Measurements from ENCODE around the gene TWNK. TPM values are rescaled to one million over a fixed set of nuclear protein-coding genes. Genes with fewer than 3 reads are reported as not detected.

The TWNK gene
- total RNA-seq, 2 donors from 2014 or later = 1.8 to 2.3 TPM

DNA sequence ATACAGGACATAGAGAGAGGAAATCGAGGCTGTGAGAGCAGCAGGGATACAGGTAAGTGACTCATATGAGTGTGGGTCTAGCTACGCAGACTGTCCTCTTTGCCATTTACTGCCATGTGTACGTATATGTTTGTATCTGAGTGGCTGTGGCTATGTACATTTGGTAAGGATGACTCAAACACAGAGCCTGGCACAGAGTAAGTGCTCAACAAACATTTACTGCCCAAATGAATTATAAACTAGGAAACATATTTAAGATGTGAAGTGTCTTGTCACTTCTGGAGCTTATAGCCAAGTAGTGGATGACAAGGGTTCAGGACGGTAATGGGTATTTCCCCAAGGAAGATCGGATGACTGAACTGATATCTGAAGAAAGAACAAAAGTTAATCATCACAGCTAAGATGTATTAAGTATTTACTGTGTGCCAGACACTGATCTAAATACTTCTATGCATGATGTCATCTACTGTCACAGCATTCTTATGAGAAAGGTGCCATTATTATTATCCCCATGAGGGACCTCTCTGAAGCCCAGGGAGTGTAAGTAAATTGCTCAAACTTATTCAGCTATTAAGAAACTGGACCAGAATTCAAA, 6.1 kb upstream of the TWNK start:
- H3K4me3 ChIP-seq = no peak overlapping the region
- H3K36me3 ChIP-seq (replicated peaks in 1 of 2; ENCODE audit: insufficient read depth in 1 of 2, low read depth in 2 of 2) = peaks cover 0 to 7% of the 10 kb centered on the region in 2 donors
- no peaks in the 10 kb centered on the region for H3K27me3 ChIP-seq
- no peak for DNase-seq
- WGBS, 2 donors = 73 to 87% methylated on average over 5 of the region's 5 CpGs
- intact Hi-C loops (cut with DNase I) = no loop called here
- TF ChIP-seq, protein P1, sequence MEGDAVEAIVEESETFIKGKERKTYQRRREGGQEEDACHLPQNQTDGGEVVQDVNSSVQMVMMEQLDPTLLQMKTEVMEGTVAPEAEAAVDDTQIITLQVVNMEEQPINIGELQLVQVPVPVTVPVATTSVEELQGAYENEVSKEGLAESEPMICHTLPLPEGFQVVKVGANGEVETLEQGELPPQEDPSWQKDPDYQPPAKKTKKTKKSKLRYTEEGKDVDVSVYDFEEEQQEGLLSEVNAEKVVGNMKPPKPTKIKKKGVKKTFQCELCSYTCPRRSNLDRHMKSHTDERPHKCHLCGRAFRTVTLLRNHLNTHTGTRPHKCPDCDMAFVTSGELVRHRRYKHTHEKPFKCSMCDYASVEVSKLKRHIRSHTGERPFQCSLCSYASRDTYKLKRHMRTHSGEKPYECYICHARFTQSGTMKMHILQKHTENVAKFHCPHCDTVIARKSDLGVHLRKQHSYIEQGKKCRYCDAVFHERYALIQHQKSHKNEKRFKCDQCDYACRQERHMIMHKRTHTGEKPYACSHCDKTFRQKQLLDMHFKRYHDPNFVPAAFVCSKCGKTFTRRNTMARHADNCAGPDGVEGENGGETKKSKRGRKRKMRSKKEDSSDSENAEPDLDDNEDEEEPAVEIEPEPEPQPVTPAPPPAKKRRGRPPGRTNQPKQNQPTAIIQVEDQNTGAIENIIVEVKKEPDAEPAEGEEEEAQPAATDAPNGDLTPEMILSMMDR (IDR thresholded peaks at IDR 0.05) = no peak
- TF ChIP-seq POLR2A (IDR thresholded peaks at IDR 0.05) = no peak
- no peaks in the 10 kb centered on the region for H3K9me3 ChIP-seq
- H3K4me1 ChIP-seq = peaks cover 17% of the 10 kb centered on the region
- no peak overlapping the region for H3K27ac ChIP-seq
- ATAC-seq = no peak

DNA sequence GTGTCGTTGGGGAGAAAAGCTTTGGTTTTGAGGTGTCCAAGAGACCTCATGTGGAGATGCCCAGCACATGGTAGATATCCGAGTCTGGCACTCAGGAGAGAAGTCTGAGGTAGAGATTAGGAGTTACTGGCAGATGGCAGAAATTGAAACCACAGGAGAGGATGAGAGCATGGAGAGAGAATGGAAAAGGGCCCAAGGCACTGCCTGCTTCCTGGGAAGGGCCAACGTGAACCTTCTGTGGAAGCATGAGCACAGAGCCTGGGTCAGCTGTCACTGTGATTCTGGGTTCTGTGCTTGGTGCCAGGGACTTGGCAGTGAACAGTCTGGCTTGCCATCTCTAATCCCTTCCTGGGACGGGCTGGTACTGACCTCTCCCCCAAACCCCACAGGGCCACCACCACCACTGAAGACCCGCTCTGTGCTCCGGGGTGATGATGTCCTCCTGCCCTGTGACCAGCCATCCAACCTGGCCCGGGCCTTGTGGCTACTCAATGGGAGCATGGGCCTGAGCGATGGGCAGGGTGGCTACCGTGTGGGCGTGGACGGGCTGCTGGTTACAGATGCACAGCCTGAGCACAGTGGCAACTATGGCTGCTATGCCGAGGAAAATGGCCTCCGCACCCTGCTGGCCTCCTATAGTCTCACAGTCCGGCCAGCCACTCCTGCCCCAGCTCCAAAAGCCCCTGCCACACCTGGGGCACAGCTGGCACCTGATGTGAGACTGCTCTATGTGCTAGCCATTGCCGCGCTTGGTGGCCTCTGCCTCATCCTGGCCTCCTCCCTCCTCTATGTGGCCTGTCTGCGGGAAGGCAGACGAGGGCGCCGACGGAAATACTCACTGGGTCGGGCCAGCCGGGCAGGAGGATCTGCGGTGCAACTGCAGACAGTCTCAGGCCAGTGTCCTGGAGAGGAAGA, 4.2 kb upstream of the TWNK start:
- Histone ChIP-seq H3K4me1 (peaks cover 28% of the 10 kb centered on the region), H3K27ac (no peak overlapping the region), H3K27me3 (no peaks in the 10 kb centered on the region), H3K36me3 (replicated peaks in 1 of 2; ENCODE audit: insufficient read depth in 1 of 2, low read depth in 2 of 2) (peaks cover 0 to 7% of the 10 kb centered on the region in 2 donors), H3K4me3 (no peak overlapping the region), H3K9me3 (no peaks in the 10 kb centered on the region)
- TF ChIP-seq, protein P1 (IDR thresholded peaks at IDR 0.05) = no peak
- TF ChIP-seq POLR2A (IDR thresholded peaks at IDR 0.05) = no peak
- intact Hi-C loops (cut with DNase I) = no loop called here
- peak in 3 of 4 donors; percentile 1 to 9 (median 6) for DNase-seq
- no peak for ATAC-seq
- WGBS, 2 donors = 75 to 89% methylated on average over 10 to 24 of the region's 24 CpGs

DNA sequence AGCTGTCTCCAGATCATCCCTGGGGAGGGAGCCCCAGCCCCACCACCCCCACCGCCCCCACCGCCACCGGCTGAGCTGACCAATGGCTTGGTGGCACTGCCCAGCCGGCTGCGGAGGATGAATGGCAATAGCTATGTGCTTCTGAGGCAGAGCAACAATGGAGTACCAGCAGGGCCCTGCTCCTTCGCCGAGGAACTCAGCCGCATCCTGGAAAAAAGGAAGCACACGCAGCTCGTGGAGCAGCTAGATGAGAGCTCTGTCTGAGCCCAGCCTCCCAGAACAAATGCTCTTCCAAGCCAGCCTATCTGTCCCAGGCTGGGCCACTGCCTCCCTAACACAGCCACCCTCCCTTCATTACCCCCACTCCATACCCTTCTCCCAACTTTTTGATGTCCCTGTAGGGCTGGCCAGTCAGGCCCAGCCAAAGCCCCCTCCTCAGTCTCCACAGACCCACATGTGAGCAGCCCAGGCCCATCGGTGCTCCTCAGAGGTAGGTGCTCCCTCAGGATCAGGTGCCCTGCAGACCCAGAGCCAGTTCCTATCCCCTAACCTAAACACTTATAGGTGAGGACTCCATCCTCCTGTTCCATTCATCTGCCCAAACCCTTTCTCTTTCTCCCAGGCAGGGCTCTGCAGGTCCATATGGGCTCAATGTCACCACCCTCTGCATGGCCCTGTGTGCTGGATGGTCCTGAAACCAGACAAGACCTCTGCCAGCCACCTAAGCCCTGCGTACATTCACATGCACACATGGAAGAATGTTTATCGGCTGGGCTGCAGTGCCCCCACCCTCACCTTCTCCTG, 3.3 kb upstream of the TWNK start:
- no peak for TF ChIP-seq POLR2A (IDR thresholded peaks at IDR 0.05)
- TF ChIP-seq, protein P1 (IDR thresholded peaks at IDR 0.05) = no peak
- no peaks in the 10 kb centered on the region for H3K9me3 ChIP-seq
- peaks cover 36% of the 10 kb centered on the region for H3K4me1 ChIP-seq
- ATAC-seq (no peak), DNase-seq (peak in 3 of 4 donors; percentile 0 to 9 (median 4))
- WGBS, 2 donors = 74 to 77% methylated on average over 8 to 12 of the region's 13 CpGs
- H3K4me3 ChIP-seq = no peak overlapping the region
- peaks cover 0 to 6% of the 10 kb centered on the region in 2 donors for H3K36me3 ChIP-seq (replicated peaks in 1 of 2; ENCODE audit: insufficient read depth in 1 of 2, low read depth in 2 of 2)
- H3K27ac ChIP-seq = no peak overlapping the region
- intact Hi-C loops (cut with DNase I) = no loop called here
- no peaks in the 10 kb centered on the region for H3K27me3 ChIP-seq

DNA sequence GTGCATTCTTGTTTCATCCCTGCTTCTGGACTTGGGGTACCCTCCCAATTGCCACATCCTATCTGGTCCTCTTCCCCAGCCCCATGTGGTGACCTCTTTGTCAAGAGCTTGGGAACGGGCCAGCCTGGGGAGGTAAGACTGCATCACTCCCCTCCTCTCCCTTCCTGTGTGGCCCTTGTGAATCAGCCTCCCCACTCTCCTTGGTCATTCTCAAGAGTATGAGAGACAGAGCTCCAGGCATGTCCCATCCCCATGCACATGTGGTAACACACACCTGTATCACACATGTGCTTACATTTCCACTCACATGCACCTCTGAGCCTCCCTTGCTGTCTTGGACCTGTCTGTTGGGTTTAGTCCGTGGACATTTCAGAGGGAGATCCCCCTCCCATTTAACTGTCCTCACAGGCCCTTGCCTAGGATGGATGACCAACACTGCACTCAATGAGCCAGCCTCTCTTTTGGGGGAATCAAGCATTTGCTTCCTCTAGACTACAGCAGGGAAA, 2.6 kb upstream of the TWNK start:
- H3K36me3 ChIP-seq (replicated peaks in 1 of 2; ENCODE audit: insufficient read depth in 1 of 2, low read depth in 2 of 2) = peaks cover 0 to 5% of the 10 kb centered on the region in 2 donors
- H3K4me1 ChIP-seq = peaks cover 43% of the 10 kb centered on the region
- intact Hi-C loops (cut with DNase I) = no loop called here
- H3K27me3 ChIP-seq = no peaks in the 10 kb centered on the region
- TF ChIP-seq, protein P1 (IDR thresholded peaks at IDR 0.05) = no peak
- TF ChIP-seq POLR2A (IDR thresholded peaks at IDR 0.05) = no peak
- H3K27ac ChIP-seq = peak overlapping the region in 1 of 4 donors; percentile 14
- no peak overlapping the region for H3K4me3 ChIP-seq
- no peaks in the 10 kb centered on the region for H3K9me3 ChIP-seq
- ATAC-seq = no peak
- WGBS, 2 donors = 65% methylated on average over 2 of the region's 2 CpGs
- DNase-seq = peak in 2 of 4 donors; percentile 7 to 13
